HK-2 (cell line): ENCODE data around the gene DEAF1.

ENCODE experiments used
- DNase-seq: peaks from one replicate; pipeline ENCODE4 v3.0.0-alpha.2; 2018; ENCODE audit not compliant: unreplicated experiment

Gene DEAF1

DNA sequence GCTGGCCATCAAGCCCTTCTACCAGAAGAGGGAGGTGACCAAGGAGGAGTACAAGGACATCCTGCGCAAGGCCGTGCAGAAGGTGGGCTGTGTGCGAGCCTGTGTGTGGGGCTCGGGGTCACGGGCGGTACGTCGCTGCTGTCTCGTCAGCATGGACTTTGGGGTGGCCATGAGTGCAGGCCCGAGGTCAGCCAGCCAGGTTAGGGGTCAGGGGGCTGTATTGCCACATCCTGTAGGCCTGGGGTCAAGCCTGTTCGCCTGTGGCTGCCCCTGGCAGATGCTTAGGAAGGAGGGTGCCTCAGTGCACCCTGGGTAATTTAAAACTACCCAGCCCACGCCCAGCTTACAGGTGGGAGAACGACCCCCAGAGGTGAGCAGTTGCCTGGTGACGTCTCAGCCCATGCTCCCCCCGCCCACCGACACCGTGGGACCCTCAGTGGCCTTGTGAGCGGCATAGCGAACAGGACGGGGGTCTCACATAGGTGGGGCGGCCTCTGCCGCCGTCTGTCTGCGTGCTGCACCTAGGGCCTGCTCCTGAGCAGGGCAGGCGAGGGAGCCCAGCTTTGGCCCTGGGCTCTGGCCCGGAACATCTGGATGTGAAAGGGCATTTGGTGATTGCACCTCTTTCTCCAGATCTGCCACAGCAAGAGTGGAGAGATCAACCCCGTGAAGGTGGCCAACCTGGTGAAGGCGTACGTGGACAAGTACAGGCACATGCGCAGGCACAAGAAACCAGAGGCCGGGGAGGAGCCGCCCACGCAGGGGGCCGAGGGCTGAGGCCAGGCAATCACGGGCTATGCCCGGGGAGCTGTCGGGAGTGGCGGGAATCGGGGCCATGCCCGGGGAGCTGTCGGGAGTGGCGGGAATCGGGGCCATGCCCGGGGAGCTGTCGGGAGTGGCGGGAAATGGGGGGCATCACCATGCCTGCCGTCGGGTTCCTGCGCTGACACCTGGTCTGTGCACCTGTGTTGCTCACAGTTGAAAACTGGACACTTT is 83.7 kb downstream of the DEAF1 start:
- DNase-seq = no peak

DNA sequence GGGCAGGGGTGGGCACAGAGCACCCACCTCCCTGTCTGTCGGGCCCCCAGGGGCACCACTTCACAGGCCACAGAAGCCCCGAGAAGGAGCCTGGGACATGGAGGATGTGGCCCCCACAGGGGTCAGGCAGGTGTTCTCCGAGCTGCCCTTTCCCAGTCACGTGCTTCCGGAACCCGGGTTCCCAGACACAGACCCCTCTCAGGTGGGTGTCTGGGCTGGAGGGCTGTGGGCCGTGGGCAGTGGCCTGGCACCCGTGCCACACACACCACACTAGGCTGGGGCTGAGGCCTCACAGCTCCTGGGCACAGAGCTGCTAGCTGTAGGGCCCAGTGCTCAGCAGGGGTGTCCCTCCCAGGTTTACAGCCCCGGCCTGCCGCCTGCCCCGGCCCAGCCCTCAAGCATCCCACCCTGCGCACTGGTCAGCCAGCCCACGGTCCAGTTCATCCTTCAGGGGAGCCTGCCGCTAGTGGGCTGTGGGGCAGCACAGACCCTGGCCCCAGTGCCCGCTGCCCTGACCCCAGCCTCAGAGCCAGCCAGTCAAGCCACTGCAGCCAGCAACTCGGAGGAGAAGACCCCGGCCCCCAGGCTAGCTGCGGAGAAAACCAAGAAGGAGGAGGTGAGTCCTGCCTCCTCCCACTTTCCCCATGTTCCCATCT is 84.7 kb downstream of the DEAF1 start:
- no peak for DNase-seq

DNA sequence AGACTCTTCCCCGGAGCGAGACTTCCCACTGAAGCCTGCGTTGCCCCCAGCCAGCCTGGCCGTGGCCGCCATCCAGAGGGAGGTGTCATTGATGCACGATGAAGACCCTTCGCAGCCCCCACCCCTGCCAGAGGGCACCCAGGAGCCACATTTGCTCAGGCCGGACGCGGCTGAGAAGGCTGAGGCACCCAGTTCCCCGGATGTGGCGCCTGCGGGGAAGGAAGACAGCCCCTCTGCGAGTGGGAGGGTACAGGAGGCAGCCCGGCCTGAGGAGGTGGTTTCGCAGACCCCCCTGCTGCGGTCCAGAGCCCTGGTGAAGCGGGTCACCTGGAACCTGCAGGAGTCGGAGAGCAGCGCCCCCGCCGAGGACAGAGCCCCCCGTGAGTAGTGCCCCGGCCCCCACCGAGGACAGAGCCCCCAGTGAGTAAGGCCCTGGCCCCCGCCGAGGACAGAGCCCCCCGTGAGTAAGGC is 85.6 kb downstream of the DEAF1 start:
- no peak for DNase-seq

DNA sequence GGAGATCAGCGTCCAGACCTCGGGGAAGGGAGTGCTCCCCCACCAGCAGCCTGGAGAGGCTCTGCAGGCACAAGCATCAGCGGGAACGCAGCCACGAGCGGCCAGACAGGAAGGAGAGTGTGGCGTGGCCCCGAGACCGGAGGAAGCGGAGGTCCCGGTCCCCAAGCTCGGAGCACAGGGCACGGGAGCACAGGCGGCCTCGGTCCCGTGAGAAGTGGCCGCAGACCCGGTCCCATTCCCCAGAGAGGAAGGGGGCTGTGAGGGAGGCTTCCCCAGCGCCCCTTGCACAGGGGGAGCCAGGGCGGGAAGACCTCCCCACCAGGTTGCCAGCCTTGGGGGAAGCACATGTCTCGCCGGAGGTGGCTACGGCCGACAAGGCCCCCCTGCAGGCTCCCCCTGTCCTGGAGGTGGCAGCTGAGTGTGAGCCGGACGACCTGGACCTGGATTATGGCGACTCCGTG is 86.2 kb downstream of the DEAF1 start:
- DNase-seq = no peak

DNA sequence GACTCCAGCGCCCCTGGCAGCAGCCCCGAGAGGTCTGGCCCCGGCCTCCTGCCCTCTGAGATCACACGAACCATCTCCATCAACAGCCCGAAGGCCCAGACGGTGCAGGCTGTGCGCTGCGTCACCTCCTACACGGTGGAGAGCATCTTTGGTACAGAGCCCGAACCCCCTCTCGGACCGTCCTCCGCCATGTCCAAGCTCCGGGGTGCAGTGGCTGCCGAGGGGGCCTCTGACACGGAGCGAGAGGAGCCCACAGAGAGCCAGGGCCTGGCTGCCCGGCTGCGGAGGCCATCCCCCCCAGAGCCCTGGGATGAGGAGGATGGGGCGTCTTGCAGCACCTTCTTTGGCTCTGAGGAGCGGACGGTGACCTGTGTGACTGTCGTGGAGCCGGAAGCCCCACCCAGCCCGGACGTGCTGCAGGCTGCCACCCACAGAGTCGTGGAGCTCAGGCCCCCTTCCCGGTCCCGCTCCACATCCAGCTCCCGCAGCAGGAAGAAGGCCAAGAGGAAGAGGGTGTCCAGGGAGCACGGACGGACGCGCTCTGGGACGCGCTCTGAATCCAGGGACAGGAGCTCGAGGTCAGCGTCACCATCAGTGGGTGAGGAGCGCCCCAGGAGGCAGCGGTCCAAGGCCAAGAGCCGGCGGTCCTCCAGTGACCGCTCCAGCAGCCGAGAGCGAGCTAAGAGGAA is 86.9 kb downstream of the DEAF1 start:
- DNase-seq = no peak

DNA sequence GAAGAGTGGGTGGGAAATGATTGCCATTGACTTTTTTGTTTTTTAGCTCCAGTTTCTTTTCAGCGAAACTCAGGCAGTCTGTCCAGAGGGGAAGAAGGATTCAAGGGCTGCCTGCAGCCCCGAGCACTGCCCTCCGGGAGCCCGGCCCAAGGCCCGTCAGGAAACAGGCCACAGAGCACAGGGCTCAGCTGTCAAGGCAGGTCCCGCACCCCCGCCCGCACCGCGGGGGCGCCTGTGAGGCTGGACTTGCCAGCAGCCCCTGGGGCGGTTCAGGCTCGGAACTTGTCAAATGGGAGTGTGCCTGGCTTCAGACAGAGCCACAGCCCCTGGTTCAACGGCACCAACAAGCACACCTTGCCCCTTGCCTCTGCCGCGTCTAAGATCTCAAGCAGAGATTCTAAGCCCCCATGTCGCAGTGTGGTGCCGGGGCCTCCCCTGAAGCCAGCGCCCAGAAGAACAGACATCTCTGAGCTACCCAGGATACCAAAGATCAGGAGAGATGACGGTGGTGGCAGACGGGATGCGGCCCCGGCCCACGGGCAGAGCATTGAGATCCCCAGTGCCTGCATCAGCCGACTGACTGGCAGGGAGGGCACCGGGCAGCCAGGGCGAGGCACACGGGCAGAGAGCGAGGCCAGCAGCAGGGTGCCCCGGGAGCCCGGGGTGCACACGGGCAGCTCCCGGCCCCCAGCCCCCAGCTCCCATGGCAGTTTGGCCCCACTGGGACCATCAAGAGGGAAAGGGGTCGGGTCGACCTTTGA is 87.8 kb downstream of the DEAF1 start:
- DNase-seq = no peak

DNA sequence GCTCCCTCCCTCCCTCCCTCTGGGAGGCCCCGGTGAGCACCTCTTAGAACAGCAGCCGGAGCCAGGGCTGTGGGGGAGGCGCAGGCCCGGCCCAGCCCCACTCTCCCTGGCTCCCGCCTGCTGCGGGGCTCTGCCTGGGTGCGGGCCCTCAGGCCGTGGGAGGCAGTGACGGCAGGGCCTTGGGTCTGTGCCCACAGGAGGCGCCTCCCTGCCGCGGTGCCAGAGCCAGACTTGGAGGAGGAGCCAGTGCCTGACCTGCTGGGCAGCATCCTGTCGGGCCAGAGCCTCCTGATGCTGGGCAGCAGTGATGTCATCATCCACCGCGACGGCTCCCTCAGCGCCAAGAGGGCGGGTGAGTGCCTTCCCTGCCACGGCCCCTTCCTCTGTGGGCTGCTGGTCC is 88.8 kb downstream of the DEAF1 start:
- no peak for DNase-seq

DNA sequence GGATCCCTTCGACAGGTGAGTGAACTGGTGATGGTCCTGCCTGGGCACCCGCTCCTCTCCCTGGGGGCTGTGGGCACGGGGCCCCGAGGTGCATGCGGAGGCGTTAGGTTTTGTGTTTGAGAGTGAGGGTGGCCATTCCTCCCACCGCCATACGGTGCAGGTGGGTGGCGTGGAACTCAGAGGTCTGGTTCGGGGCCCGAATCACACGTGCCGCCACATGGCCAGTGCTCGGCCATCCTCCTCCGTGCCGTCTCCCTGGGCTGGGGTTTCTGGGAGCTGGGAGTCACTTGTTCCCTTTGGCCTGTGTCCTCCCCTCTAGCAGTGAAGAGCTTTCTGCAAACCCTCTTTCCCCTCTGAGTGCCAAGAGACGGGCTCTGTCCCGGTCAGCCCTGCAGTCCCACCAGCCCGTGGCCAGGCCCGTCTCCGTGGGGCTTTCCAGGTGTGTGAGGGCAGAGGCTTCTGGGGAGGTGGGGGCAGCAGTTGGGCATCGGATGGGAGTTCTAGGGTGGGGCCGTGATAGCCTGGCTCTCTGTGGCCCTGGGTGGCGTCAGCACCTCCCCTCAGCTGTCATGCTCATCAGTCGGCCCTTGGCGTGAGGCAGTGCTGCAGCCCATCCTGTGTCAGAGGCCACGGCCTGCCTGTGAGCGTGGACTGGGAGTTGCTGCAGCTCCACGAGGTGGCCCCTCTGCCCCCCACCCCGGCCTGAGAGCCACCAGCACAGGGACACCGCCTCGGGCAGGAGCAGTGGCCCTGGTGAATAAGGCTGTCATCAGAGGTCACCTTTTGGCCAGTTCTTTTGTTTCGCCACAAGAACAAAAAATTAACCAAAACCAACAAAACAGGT is 89.5 kb downstream of the DEAF1 start:
- no peak for DNase-seq

DNA sequence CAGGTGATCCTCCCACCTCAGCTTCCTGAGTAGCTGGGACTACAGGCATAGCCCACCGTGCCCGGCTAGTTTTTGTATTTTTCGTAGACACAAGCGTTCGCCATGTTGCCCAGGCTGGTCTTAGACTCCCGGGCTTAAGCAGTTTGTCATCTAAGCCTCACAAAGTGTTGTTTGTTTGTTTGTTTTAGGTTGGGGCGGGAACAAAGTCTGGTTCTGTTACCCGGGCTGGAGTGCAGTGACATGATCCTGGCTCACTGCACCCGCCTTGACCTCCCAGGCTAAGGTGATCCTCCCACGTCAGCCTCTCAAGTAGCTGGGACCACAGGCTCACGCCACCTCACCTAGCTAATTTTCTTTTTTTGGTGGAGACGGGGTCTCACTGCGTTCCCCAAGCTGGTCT is 91.9 kb downstream of the DEAF1 start:
- no peak for DNase-seq

DNA sequence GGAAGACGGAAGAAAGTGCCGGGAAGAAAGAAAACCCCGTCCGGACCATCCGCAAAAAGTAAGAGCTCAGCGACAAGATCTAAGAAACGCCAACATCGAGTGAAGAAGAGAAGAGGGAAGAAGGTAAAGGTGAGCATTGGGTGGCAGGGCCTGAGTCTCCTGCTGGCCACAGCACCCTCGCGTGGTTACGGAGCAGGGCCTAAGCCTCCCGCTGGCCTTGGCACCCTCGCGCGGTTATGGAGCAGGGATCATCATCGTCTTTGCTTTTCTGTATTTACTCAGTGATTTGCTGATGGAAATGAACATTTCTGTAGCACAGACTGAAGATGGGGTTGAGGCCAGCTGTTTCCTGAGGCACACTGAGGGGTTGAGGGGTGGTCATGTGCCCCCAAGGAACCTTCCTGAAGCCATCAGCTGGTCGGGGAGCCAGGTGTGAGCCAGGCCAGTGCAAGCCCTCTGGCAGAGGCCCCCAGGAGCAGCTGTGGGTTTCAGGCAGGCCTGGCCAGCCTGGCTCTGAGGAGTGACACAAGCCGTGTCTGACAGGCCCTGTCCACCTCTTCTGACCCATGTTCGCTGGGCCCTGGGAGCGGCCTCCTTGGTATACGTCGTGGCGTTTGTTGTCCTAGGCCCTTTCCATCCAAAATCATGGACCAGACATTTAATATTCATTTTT is 93.3 kb downstream of the DEAF1 start:
- DNase-seq = no peak

DNA sequence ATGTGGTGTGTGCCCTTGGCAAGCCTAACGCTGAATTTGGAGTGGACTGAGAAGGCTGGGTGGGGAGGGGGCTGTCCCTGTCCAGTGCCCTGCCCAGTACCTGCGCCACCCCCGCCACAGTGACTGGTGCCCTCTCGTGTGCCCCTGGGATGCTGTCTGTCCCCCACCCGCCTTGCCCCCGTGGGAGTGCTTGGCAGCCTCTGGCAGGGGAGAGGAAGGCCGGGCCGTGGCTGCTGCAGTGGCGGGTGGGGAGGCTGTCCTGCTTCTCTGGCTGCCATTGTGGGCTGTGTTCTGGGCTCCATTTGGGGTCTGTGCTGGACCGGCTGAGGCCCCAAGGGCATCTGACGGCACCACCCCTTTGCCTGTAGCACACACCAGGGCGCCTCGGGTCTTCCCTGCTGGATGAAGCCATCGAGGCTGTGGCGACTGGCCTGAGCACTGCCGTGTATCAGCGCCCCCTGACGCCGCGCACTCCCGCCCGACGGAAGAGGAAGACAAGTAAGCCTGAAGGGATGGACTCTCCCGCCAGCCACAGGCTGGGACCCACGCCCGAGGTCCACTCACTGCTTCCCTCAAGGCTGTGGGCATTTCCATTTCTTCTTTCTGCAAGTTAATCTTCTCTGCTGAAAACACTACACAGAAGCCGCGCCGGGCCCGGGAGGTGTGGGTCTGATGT is 96.9 kb downstream of the DEAF1 start:
- no peak for DNase-seq

GRCh38 chr11:597166-597725 is 97.8 kb downstream of the DEAF1 start:
- no peak for DNase-seq

DNA sequence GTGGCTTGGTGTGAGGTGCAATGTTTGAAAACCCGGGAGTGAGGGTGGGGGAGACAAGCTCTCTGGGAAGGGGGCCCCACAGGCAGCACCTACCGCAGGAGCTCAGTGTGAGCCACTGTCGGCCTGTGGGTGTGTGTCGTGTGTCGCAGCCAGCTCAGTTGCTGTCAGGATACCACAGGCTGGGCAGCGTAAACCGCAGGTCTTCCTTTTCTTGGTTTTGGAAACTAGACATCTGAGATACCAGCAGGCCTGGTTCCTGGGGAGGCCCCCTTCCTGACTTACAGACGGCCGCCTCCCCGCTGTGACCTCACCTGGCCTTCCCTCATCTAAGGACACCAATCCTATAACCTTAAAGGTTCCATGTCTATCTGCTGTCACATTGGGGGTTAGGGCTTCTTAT is 98.6 kb downstream of the DEAF1 start:
- no peak for DNase-seq

GRCh38 chr11:595400-595799 is 99.6 kb downstream of the DEAF1 start:
- DNase-seq = no peak
